Measurements from ENCODE around the gene AP5S1.

- TF ChIP-seq CTCF (IDR thresholded peaks at IDR 0.05 in 2 of 3, conservative IDR thresholded peaks at IDR 0.05 in 1 of 3; ENCODE audit: control insufficient read depth in 2 of 3, extremely low read depth in 1 of 3, insufficient read depth in 1 of 3, low read depth in 3 of 3, low read length in 3 of 3) (peak; percentile 70 to 86 (median 71)), BCL11A (IDR thresholded peaks at IDR 0.05; ENCODE audit: low read depth, low read length) (no peak), SUZ12 (IDR thresholded peaks at IDR 0.05; ENCODE audit: unreplicated experiment) (no peak), TAF1 (IDR thresholded peaks at IDR 0.05; ENCODE audit: borderline replicate concordance, low read depth, low read length) (no peak), CHD2 (IDR thresholded peaks at IDR 0.05; ENCODE audit: borderline replicate concordance, low read depth, low read length) (peak; percentile 97), YY1 (IDR thresholded peaks at IDR 0.05; ENCODE audit: low read depth, low read length) (peak; percentile 58; the same call in 1 of the 2 replicates)
- TF ChIP-seq, protein P1, sequence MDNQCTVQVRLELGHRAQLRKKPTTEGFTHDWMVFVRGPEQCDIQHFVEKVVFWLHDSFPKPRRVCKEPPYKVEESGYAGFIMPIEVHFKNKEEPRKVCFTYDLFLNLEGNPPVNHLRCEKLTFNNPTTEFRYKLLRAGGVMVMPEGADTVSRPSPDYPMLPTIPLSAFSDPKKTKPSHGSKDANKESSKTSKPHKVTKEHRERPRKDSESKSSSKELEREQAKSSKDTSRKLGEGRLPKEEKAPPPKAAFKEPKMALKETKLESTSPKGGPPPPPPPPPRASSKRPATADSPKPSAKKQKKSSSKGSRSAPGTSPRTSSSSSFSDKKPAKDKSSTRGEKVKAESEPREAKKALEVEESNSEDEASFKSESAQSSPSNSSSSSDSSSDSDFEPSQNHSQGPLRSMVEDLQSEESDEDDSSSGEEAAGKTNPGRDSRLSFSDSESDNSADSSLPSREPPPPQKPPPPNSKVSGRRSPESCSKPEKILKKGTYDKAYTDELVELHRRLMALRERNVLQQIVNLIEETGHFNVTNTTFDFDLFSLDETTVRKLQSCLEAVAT (IDR thresholded peaks at IDR 0.05): no peak
Measured at GRCh38 chr20:3786665-3787323, 33.6 kb upstream of the AP5S1 start, which contains the start of gene CENPB.
